H1 (cell line): ENCODE results near the gene GTF2IRD1.

Experiments
- ATF2 ChIP-seq: IDR thresholded peaks from 2 replicates; pipeline ENCODE4 v1.6.1; 2012; ENCODE audit warnings: low read length, inconsistent platforms
- ATF3 ChIP-seq: IDR thresholded peaks from 2 replicates; pipeline ENCODE4 v1.6.1; 2011; ENCODE audit warnings: low read depth, mild to moderate bottlenecking, low read length; ENCODE audit not compliant: insufficient read depth
- CREB1 ChIP-seq: IDR thresholded peaks from 2 replicates; pipeline ENCODE4 v1.6.1; 2012; ENCODE audit warnings: inconsistent platforms
- EP300 ChIP-seq, 2 experiments: IDR thresholded peaks; 1 replicate in 1 of 2; 2 replicates in 1 of 2; pipeline ENCODE4 v1.6.1; 2011 to 2012; ENCODE audit warnings: low read depth in 2 of 2, low read length in 2 of 2, mild to moderate bottlenecking in 2 of 2, borderline replicate concordance in 1 of 2, inconsistent platforms in 1 of 2, moderate library complexity in 1 of 2
- GABPA ChIP-seq: IDR thresholded peaks from 2 replicates; pipeline ENCODE4 v1.6.1; 2011; ENCODE audit warnings: mild to moderate bottlenecking, low read length, moderate library complexity, borderline replicate concordance; ENCODE audit not compliant: insufficient read depth
- MAX ChIP-seq: IDR thresholded peaks from 2 replicates; pipeline ENCODE4 v1.6.1; 2012; ENCODE audit warnings: inconsistent platforms
- TBP ChIP-seq: IDR thresholded peaks from 2 replicates; pipeline ENCODE4 v1.6.1; 2011; ENCODE audit warnings: low read depth, low read length, improper control_type of control experiment

GRCh38 chr7:74522281-74522905 is 68.7 kb downstream of the GTF2IRD1 start:
- TF ChIP-seq TBP (no peak), CREB1 (no peak), MAX (no peak), GABPA (no peak), ATF2 (no peak), EP300 (IDR thresholded peaks at IDR 0.05; ENCODE audit: borderline replicate concordance in 1 of 2, low read depth in 2 of 2, low read length in 2 of 2) (no peak), ATF3 (no peak)
